ENCODE results near the gene CEACAM19. TPM values are rescaled to one million over a fixed set of nuclear protein-coding genes. Genes with fewer than 3 reads are reported as not detected.

Gene CEACAM19
- total and polyA plus RNA-seq, 2 of the 8 experiments (the other 6 are each of a cell fraction or from before 2014, with no cell fraction given) = 3.1 to 3.4 TPM

GRCh38 chr19:44723299-44723951 is 52.1 kb downstream of the CEACAM19 start:
- Histone ChIP-seq H4K20me1 (replicated peaks in 1 of 2; ENCODE audit: control insufficient read depth in 1 of 2, insufficient read depth in 2 of 2, low read length in 2 of 2) (no peaks in the 10 kb centered on the region), H3K4me3 (ENCODE audit: extremely low read depth in 1 of 4, insufficient read depth in 2 of 4, low read depth in 3 of 4, low read length in 4 of 4) (no peak overlapping the region), H3K9ac (replicated peaks in 1 of 4; ENCODE audit: extremely low read depth in 1 of 4, low read depth in 3 of 4, low read length in 3 of 4) (no peak overlapping the region), H3K18ac (ENCODE audit: extremely low read depth, low read length) (no peak overlapping the region), H2BK5ac (ENCODE audit: low read depth, low read length) (no peak overlapping the region), H4K91ac (replicated peaks; ENCODE audit: insufficient read length, low read length) (no peak overlapping the region), H3K23me2 (ENCODE audit: low read depth, low read length) (no peaks in the 10 kb centered on the region; the same call in 1 of the 2 replicates), H3K27me3 (replicated peaks in 1 of 4; ENCODE audit: control insufficient read depth in 3 of 4, extremely low read depth in 1 of 4, insufficient read depth in 3 of 4, low read length in 3 of 4) (no peaks in the 10 kb centered on the region; a peak in 1 of 7 replicates), H2BK20ac (ENCODE audit: low read length) (no peak overlapping the region; the same call in 1 of the 2 replicates), H3K4me2 (ENCODE audit: insufficient read depth in 1 of 2, low read depth in 2 of 2, low read length in 2 of 2) (no peak overlapping the region), H2AFZ (ENCODE audit: low read length) (no peak overlapping the region), H2BK12ac (ENCODE audit: low read depth, low read length) (no peak overlapping the region), H3K56ac (replicated peaks; ENCODE audit: insufficient read length, low read depth, low read length) (no peak overlapping the region), H3K79me1 (ENCODE audit: low read depth, low read length) (no peaks in the 10 kb centered on the region), H3K23ac (ENCODE audit: insufficient read length) (no peak overlapping the region), H4K8ac (ENCODE audit: extremely low read depth, insufficient read depth, low read length) (no peak overlapping the region), H3K36me3 (ENCODE audit: control insufficient read depth in 2 of 4, insufficient read depth in 4 of 4, low read length in 3 of 4) (no peaks in the 10 kb centered on the region), H3K27ac (ENCODE audit: low read depth, low read length) (no peak overlapping the region), H4K5ac (ENCODE audit: insufficient read length, low read depth, low read length) (no peak overlapping the region), H3K9me3 (ENCODE audit: insufficient read depth in 2 of 2, low read depth in 1 of 2, low read length in 1 of 2) (no peaks in the 10 kb centered on the region), H3K4ac (replicated peaks; ENCODE audit: insufficient read length, low read depth, low read length) (no peak overlapping the region), H2BK15ac (ENCODE audit: low read length) (peak overlapping the region; percentile 94; the same call in 1 of the 2 replicates), H3K4me1 (replicated peaks in 1 of 4; ENCODE audit: control insufficient read depth in 3 of 4, insufficient read depth in 4 of 4, low read length in 3 of 4) (peaks cover 0 to 9% (median 5%) of the 10 kb centered on the region in 4 experiments; a peak in 6 of 7 replicates), H3K79me2 (ENCODE audit: control insufficient read depth in 1 of 2, insufficient read depth in 2 of 2, low read length in 2 of 2) (no peaks in the 10 kb centered on the region), H3K14ac (ENCODE audit: insufficient read length) (no peak overlapping the region), H2AK5ac (ENCODE audit: low read depth, low read length) (no peak overlapping the region; the same call in 1 of the 2 replicates), H2BK120ac (replicated peaks; ENCODE audit: low read depth, low read length) (no peak overlapping the region)
- DNase-seq (ENCODE audit: low read depth in 1 of 2, low spot score in 2 of 2) (no peak), FAIRE-seq (no peak)
- POLR2A ChIA-PET (ENCODE audit: partially characterized antibody) = interaction anchor here (0.6 to 2.2 kb wide), 11 partner anchors 7 to 125 kb away, joined by 3 to 8 read pairs (median 4); partner anchors contain the start of gene NECTIN2
- CTCF ChIA-PET (ENCODE audit: partially characterized antibody) = interaction anchor here (0.5 to 20.6 kb wide), 55 partner anchors 8 to 260 kb away, joined by 3 to 468 read pairs (median 5); partner anchors contain the start of genes BCAM and CLPTM1
- 85% methylated on average over 10 of the region's 10 CpGs; no CpG with 5 or more reads in 1 of the 2 experiments for WGBS, 2 experiments (ENCODE audit: extremely low coverage in 1 of 2, insufficient coverage in 1 of 2, insufficient read length in 1 of 2, insufficient replicate concordance in 2 of 2, low coverage in 1 of 2, low lambda C conversion rate in 2 of 2, missing lambda C conversion rate in 1 of 2)
- TF ChIP-seq CBX8 (IDR thresholded peaks at IDR 0.05; ENCODE audit: borderline replicate concordance, low read depth, low read length) (no peak), ZNF274 (IDR thresholded peaks at IDR 0.05; ENCODE audit: borderline replicate concordance, extremely low read depth, low read length) (no peak), SIRT6 (IDR thresholded peaks at IDR 0.05; ENCODE audit: low read length) (no peak), CREB1 (IDR thresholded peaks at IDR 0.05) (no peak), TCF12 (IDR thresholded peaks at IDR 0.05; ENCODE audit: low read depth, low read length) (no peak), E2F6 (IDR thresholded peaks at IDR 0.05) (no peak), RFX5 (IDR thresholded peaks at IDR 0.05; ENCODE audit: borderline replicate concordance, low read depth, low read length) (no peak), BCL11A (IDR thresholded peaks at IDR 0.05; ENCODE audit: low read depth in 2 of 2, low read length in 2 of 2) (no peak), HDAC6 (IDR thresholded peaks at IDR 0.05; ENCODE audit: low read depth, low read length) (no peak), YY1 (IDR thresholded peaks at IDR 0.05; ENCODE audit: low read depth, low read length) (no peak), TAF1 (IDR thresholded peaks at IDR 0.05; ENCODE audit: low read depth, low read length) (no peak)
